ENCODE data around the gene VSTM4. TPM values are rescaled to one million over a fixed set of nuclear protein-coding genes. Genes with fewer than 3 reads are reported as not detected.

The VSTM4 gene
- total and polyA plus RNA-seq, 9 of the 15 experiments (the other 6 are each of a cell fraction or from before 2014, with no cell fraction given): 1.0 to 7.9 (median 3.0) TPM

GRCh38 chr10:49024484-49024883 is 90.8 kb downstream of the VSTM4 start (continued):
- TF ChIP-seq MGA (IDR thresholded peaks at IDR 0.05) (no peak), MTF1 (CRISPR knock-in tag; IDR thresholded peaks at IDR 0.05; ENCODE audit: borderline replicate concordance) (no peak), ZNF584 (CRISPR knock-in tag; IDR thresholded peaks at IDR 0.05; ENCODE audit: low read depth) (no peak), ZNF639 (CRISPR knock-in tag; conservative IDR thresholded peaks at IDR 0.05 in 1 of 2, IDR thresholded peaks at IDR 0.05 in 1 of 2) (no peak), U2AF1 (optimal IDR thresholded peaks at IDR 0.05; ENCODE audit: low read depth, low read length) (no peak), GATAD2B (IDR thresholded peaks at IDR 0.05; ENCODE audit: borderline replicate concordance) (no peak), GABPA (tag; conservative IDR thresholded peaks at IDR 0.05; ENCODE audit: low read depth) (no peak), SUPT5H (IDR thresholded peaks at IDR 0.05) (no peak), ZNF165 (CRISPR knock-in tag; IDR thresholded peaks at IDR 0.05; ENCODE audit: borderline replicate concordance) (no peak), SNRNP70 (optimal IDR thresholded peaks at IDR 0.05; ENCODE audit: low read depth, low read length) (no peak), PCBP2 (IDR thresholded peaks at IDR 0.05; ENCODE audit: low read depth, low read length, poor library complexity, severe bottlenecking) (no peak), ZNF655 (CRISPR knock-in tag; IDR thresholded peaks at IDR 0.05) (no peak)
